Measurements from ENCODE around the gene TMEM91.
"Not testable (repeated sequence)": the region's sequence is repeated elsewhere in the genome, so short reads cannot be mapped to it uniquely, and the experiment has no call there.

Gene TMEM91

DNA sequence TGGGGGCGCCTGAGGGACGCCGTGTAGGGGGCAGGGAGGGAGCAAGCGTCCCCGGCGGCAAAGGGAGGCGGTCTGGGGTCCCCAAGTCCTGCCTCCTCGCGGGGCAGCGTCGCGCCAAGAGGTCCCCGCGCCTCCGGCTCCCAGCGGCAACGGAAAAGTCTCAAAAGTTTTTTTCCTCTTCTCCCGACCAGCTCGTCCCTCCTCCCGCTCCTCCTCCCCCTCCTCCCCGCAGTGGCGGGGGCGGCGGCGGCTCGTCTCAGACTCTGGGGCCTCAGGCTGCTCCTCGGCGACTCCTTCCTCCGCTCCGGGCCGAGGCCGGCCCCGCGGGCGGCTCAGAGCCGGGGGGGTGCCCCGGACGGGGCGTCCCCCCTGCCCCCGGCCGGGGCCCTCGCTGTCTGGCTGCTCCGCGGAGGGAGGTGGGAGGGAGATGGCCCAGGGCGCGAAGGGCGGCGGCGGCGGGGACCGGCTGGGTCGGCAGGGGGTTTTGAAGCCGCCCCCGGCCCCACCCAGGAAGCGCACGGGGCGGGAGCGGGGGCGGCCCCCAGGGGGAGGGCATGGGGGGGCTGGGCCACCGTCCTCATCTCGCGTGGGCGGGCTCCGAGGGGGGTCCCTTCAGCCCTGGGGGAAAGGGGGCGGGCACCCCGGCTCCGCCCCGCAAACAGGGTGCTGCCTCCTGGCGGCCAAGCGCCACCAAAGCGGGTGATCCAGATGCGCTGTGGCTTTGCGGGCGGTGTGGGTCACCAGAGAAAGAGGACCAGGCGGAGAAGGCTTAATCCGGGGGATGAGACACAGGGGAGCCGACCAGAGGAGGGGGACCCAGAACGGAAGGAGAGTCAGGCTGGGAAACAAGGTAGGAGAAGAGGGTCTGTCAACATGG is 22.6 kb upstream of the TMEM91 start, which contains the start of gene TGFB1:
TSS of gene TGFB1 (minus strand) at position 457 of the 877 bp plus-strand sequence. CDS start 878 bp downstream, outside the sequence.
- DNase-seq (ENCODE audit: low read depth): peak; percentile 89

DNA sequence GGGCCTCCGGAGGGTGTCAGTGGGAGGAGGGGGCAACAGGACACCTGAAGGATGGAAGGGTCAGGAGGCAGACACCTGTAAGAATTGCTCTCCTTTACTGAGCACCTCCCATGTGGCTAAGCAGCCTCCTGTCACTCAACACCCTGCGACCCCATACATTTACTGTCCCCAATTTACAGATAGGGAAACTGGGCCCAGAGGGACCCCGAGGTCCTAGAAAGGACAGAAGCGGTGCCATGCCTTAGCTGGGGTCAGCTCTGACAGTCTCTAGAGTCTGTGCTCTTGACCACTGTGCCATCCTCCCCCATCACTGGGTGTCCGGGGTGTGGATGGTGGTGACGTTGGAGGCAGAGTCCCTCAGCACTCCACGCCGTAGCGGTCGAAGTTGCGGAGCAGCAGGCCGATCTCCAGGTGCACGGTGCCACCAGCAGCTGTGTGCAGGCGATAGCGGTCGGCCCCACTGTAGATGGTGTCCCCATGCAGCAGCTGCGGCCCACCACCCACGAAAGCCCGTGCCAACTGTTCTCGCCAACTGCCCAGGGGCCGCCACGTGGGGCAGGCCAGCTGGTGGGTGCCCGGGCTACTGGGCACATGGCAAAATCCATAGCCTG is 21.9 kb upstream of the TMEM91 start:
- no peak for DNase-seq (ENCODE audit: low read depth)

- DNase-seq (ENCODE audit: low read depth): no peak
Measured at GRCh38 chr19:41355035-41355434, 21.3 kb upstream of the TMEM91 start.

DNA sequence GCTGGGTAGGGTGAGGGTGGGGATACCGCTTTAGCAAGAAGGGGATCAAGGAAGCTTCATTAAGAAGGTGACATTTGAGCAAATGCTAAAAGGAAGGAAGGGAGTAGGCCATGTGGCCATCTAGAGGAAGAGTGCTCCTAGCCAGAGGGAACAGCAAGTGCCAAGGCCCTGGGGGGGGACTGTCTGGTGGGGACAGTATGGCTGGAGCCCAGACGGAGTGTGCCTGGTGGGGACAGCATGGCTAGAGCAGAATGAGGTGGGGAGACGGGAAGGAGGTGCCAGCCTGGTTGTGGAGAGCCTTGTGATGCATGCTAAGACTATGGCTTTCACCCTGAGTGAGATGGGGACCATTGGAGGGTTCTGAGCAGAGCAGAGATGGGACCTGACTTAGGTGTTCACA is 20.5 kb upstream of the TMEM91 start:
- DNase-seq (ENCODE audit: low read depth): no peak

GRCh38 chr19:41356984-41357739 is 19.2 kb upstream of the TMEM91 start:
- DNase-seq (ENCODE audit: low read depth): no peak

- DNase-seq (ENCODE audit: low read depth): no peak
Measured at GRCh38 chr19:41357746-41358145, 18.6 kb upstream of the TMEM91 start.

GRCh38 chr19:41359741-41360140 is 16.6 kb upstream of the TMEM91 start:
- no peak for DNase-seq (ENCODE audit: low read depth)

- no peak for DNase-seq (ENCODE audit: low read depth)
Measured at GRCh38 chr19:41362143-41362847, 14.0 kb upstream of the TMEM91 start.

DNA sequence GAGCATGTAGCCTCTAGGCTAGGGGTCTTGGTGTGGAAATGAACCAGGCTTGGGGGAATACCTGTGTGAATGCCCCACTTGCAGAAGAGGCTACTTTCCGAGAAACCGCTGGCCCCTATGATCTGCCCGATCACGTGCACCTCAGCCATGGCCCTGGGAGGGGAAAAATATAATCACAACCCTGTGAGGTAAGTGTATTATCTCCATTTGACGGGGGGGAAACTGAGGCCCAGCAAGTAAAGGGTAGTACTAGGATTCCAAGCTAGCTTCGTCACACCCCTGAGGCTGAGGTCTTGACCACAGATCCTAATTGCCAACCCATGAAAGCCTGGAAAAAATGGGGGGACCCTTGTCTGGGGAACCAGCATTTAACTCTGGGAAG is 13.0 kb upstream of the TMEM91 start:
- no peak for DNase-seq (ENCODE audit: low read depth)

DNA sequence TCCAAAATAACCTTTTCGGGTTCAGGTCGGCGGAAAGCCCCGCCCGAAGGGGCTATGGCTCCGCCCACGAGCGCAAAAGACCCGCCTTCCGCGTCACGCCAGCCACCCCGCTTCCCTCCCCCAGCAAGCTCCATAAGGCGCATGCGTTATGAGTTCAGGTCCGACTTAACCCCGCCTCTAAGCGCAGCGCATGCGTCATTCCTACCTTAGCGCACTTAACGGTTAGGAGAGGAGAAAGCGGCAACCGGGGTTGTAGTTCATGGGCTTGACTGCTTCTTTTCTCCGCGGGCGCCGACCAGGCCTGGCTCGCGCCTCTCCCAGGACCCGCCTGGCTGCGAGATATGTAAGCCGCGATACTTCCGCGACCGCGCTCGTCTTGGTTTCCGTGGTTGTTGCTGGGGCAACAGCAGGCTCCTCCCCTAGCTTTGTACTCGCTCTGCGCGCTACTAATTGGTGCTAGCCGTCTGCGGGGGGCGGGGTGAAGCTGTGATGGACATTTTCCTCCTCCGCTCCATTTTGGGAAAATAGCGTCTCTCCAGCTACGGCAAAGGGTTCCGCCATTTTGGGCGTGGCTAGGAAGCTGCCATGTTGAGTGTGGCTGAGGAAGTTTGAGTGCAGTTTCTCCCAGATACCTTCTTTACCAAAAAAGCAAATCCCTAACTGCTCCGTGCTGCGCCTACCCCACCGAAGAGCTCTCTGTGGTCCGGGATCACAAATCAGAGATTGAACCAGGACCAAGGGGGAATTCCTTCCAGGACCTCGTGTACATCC is 12.4 kb upstream of the TMEM91 start, which contains the start of gene B9D2:
TSS of gene B9D2 (minus strand) at position 397 of the 771 bp plus-strand sequence. CDS start 630 bp downstream, outside the sequence.
- DNase-seq (ENCODE audit: low read depth): peak; percentile 95

GRCh38 chr19:41364524-41365391 is 11.6 kb upstream of the TMEM91 start:
- DNase-seq (ENCODE audit: low read depth): no peak

DNA sequence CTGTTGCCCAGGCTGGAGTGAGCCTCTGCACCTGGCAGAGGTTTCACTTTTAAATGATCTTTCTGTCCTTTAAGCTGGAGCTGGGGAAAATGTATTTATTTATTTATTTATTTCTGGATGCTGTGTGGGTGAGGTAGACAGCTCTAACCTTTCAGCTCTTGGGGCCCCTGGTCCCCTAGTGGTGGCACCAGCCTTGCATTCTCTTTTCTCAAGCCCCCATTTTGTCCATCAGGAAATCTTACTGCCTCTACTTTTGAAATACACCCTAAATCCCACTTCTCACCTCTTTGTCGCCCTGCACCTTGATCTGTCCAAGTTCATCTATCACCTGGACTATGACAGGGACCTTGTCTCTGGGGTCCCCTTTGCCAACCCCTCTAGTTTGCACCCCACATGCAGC is 10.2 kb upstream of the TMEM91 start:
- DNase-seq (ENCODE audit: low read depth): no peak

GRCh38 chr19:41367848-41368301 is 8.5 kb upstream of the TMEM91 start:
- no peak for DNase-seq (ENCODE audit: low read depth)

GRCh38 chr19:41369769-41370168 is 6.6 kb upstream of the TMEM91 start:
- no peak for DNase-seq (ENCODE audit: low read depth)

- DNase-seq (ENCODE audit: low read depth): not testable (repeated sequence)
Measured at GRCh38 chr19:41371119-41371518, 5.2 kb upstream of the TMEM91 start.

DNA sequence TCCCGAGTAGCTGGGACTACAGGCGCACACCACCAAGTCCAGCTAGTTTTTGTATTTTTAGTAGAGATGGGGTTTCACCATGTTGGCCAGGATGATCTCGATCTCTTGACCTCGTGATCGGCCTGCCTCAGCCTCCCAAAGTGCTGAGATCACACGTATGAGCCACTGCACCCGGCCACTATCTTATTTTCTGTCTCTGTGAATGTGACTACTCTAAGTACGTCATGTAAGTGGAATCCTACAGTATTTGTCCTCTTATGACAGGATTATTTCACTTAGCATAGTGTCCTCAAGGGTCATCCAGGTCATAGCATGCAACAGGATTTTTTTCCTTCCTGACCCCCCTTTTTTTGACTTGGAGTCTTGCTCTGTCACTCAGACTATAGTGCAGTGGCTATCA is 4.8 kb upstream of the TMEM91 start:
- DNase-seq (ENCODE audit: low read depth): no peak

GRCh38 chr19:41372501-41372900 is 3.8 kb upstream of the TMEM91 start:
- DNase-seq (ENCODE audit: low read depth): no peak

DNA sequence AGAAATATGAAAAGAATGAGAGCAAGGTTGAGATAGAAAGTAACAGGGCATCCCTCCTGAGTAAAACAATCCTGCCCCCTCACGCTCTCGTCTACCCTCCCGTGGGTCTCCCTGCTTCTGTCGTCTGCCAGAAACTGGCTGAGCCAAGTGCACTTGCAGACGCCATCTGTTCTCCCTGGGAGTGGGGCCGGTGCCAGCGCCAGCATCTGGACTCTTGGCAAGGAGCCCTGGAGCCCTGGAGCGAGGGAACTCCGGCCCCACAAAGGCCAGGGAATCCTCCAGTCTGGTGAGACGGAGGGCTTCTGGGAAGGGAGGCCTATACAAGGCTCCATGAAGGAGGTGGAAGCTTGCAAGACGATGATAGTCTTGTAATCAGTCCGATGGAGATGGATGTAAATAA is 2.3 kb upstream of the TMEM91 start:
- no peak for DNase-seq (ENCODE audit: low read depth)

- DNase-seq (ENCODE audit: low read depth): no peak
Measured at GRCh38 chr19:41376998-41377365, 649 bp downstream of the TMEM91 start.
